ENCODE data around the gene PLA2G6.

The PLA2G6 gene, protein sequence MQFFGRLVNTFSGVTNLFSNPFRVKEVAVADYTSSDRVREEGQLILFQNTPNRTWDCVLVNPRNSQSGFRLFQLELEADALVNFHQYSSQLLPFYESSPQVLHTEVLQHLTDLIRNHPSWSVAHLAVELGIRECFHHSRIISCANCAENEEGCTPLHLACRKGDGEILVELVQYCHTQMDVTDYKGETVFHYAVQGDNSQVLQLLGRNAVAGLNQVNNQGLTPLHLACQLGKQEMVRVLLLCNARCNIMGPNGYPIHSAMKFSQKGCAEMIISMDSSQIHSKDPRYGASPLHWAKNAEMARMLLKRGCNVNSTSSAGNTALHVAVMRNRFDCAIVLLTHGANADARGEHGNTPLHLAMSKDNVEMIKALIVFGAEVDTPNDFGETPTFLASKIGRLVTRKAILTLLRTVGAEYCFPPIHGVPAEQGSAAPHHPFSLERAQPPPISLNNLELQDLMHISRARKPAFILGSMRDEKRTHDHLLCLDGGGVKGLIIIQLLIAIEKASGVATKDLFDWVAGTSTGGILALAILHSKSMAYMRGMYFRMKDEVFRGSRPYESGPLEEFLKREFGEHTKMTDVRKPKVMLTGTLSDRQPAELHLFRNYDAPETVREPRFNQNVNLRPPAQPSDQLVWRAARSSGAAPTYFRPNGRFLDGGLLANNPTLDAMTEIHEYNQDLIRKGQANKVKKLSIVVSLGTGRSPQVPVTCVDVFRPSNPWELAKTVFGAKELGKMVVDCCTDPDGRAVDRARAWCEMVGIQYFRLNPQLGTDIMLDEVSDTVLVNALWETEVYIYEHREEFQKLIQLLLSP

GRCh38 chr22:38181453-38182200 lies at the start of gene PLA2G6:
Gene PLA2G6 (minus strand): TSS chr22:38181830. CDS start chr22:38169426, 12,404 bp downstream.
- DNase-seq (ENCODE audit: low read depth, low spot score), result peak; percentile 95

- DNase-seq (ENCODE audit: low read depth, low spot score), result no peak
Observed at GRCh38 chr22:38230916-38231315, 49.3 kb upstream of the PLA2G6 start.

DNA sequence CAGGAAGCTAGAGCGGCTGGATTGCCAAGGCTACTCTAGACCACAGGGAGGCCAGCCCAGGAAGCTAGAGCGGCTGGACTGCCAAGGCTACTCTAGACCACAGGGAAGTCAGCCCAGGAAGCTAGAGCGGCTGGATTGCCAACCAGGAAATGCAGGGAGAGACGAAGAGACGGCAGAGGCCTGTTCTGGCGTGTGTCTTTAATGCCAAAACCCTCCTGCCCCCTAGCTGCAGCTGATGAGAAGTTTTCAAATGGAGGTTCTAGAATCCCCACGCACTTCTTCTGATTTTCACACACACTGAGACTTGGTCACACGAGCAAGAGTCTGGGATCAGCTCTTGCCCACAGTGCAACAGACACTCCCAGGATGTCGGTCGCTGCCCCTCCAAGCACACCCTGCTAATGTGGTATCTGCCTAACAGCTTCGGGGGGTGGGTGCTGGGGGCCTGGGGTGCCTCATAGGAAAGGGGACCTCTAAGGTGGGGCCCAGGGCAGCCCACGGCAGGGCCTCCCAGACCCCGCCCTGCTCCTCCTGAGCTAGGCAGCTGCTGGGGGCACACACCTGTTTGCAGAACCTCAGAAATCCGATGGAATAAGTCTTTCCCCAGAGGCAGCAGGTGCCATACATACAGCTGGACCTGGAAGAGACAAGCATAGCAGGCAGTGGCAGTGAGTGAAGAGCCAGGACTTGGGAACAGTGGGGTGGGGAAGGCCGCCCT lies 48.6 kb upstream of the PLA2G6 start:
- no peak for DNase-seq (ENCODE audit: low read depth, low spot score)

DNA sequence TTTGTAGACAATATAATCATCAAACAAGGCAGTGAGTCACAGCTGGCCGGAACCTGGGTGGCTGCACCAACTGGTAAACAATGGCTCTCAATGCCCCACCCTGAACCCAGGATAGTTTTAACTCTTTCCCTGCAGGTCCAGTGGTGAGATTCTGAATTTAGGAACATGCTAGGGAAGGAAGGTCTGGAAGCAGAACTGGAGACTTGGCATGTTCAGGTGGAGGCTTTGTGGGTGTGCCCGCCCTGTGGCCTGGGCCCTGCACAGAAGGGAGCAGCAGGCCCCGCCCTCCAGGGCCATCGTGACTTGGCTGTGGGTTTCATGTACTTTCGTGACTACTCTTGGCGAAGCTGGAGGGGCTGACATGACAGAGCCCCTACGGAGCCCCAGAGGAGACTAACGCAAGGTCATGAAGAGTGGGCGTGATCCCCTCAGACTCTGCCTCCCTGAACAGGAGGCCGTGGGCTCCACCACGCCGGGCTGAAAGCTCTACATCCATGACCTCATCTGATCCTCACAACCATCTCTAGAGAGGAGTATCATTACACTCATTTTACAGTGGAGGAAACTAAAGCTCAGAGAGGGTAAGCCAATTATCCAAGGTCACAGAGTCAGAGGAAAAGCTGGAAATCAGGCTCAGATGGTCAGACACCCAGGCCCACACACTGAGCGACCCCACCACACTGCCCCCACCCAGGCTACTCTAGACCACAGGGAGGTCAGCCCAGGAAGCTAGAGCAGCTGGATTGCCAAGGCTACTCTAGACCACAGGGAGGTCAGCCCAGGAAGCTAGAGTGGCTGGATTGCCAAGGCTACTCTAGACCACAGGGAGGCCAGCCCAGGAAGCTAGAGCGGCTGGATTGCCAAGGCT lies 47.5 kb upstream of the PLA2G6 start:
- no peak for DNase-seq (ENCODE audit: low read depth, low spot score)

- no peak for DNase-seq (ENCODE audit: low read depth, low spot score)
Observed at GRCh38 chr22:38228326-38228872, 46.8 kb upstream of the PLA2G6 start.

DNA sequence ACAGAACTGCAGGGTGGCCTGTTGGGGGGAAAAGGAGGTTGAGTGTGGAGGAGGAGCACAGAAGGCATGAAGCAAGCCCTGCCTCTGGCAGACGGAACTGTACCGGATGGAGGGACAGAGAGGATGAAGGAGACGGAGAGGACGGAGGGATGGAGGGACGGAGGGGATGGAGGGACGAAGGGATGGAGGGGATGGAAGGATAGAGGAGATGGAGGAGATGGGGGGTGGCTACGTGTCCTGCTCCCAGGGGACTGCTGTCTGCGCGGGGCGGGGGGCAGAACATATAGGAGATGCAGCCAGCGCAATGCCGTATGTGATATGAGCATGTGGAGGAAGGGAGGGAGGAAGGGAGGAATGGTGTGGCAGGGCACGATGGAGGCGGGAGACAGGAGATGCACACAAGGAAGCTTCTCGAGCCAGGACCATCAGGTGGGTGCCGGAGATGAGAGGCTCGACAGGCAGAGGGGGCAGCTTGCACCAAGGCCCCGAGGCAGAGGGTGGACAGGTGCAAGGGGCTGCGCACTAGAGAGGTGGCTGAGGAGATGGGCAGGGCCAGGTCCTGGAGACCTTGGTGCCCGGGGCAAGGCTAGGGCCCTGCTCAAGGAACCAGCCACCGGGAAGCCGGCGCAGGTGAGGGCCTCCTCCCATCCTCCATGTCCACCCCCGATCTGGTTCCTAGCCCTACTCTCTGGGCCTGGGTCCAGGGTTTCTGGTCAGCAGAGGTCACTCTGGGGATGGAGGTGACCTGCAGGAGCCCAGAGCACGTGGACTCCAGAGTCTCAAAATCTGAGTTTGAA lies 45.4 kb upstream of the PLA2G6 start:
- no peak for DNase-seq (ENCODE audit: low read depth, low spot score)

- no peak for DNase-seq (ENCODE audit: low read depth, low spot score)
Observed at GRCh38 chr22:38223289-38223960, 41.8 kb upstream of the PLA2G6 start.

- no peak for DNase-seq (ENCODE audit: low read depth, low spot score)
Observed at GRCh38 chr22:38222797-38223119, 41.1 kb upstream of the PLA2G6 start.

DNA sequence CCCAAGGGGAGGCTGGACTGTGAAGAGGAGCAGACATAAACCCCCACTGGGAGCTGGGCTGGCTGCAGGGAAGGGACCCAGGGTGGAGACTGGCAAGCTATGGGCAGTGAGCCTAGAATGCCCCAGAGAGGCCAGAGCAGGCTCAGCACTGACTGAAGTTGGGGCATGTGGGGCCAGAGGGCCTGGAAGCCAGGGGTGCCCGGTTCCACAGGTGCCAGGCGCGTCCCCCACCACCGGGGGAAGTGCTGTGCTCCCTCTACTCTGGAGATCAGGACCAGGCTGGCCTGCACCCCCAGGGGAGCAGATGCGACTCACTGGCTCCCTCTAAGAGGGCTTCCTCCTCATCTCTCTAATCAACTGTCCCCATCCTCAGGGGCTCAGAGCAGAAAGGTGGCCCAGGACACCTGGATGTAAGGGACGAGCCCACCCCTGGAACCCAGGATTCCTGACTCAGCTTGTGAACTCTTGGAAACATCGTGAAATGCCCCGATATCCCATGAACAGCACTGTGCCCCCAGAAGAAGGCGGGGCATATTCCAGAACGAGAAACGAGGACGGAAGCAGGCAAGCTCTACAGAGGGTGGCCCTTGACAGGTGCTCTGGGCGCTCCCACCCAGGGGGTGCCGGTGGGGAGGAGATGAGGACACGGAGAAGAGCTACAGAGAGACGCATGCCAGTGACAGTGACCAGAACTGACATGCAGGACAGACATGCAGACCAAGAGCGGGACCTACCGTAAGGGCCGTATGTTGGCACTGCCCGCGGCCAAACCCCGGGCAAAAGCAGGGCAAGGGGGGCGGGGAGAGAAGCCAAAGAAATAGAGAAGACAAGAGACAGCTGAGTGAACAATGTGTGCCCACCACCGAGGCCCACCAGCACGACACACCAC lies 40.5 kb upstream of the PLA2G6 start:
- no peak for DNase-seq (ENCODE audit: low read depth, low spot score)

DNA sequence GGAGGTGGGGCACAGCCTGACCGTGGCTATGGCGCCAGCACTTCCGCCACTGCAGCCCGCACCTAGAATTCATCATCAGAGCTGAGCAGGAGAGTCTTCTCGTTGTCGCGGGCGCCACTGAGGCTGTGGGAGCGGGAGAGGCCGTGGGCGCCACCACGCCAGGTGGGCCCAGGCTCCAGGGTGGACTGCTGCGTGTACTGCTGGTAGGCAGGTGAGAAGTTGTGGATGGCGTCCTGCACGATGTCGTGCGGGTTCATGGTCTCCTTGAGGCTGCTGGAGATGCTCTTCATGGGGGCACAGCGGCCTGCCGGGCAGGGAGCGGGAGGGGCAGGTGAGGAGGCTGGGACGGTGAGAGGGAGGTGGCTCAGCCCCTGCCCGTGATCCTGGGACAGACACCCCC lies 39.8 kb upstream of the PLA2G6 start:
- DNase-seq (ENCODE audit: low read depth, low spot score), result no peak

DNA sequence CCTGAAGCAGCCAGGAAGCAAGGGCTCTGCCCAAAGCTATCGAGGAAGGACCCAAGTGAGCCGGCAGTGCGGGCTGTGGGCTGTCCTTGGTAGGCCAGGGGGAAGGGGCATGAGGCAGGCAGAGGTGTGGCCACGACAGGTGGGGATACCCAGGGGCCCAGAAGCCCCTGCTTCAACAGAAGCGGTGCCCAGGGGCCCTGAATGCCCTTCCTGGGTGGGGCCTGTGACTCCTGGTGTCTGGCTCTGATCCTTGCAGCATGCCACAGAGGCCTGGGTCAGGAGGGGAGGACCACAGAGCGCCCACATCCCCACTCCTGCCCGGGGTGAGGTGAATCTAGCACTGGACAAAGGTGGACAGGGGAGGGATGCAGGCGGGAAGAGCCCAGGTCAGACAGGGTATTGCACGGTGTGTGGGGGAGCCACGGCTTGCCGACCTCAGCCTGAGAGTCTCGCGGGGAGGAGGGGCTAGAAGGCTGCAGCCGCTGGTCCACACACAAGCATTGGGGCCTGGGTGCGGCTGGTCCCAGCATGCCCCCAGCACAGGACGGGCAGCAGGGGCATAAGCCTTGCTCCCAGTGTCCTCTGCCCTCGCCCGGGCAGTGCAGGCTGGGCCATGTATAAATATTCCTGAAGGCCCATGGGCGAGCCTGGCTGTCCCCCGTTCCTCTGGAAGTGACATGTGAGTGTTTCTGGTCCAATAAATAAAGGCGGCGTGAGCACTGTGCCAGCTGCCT lies 39.2 kb upstream of the PLA2G6 start:
- no peak for DNase-seq (ENCODE audit: low read depth, low spot score)

DNA sequence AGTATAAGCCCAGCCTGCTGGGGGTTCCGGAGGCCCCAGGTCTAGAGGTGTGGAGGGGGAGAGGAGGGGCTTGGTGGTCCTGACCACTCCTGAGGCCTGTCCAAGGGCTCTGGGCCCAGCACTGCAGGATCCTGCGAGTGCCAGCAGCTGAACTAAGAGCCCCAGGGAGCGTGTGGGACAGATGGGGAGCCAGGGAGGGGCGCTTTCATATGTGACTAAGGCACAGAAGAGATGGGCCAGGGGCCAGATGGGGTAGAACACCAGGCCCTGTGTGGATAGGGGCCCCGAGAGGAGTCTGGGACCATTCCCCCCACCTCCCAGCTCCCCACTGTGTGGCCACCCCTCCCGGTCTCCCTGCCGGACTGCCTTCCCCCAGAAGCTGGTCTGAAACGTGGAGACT lies 38.5 kb upstream of the PLA2G6 start:
- DNase-seq (ENCODE audit: low read depth, low spot score), result no peak

GRCh38 chr22:38219632-38220031 lies 38.0 kb upstream of the PLA2G6 start:
- DNase-seq (ENCODE audit: low read depth, low spot score), result no peak

DNA sequence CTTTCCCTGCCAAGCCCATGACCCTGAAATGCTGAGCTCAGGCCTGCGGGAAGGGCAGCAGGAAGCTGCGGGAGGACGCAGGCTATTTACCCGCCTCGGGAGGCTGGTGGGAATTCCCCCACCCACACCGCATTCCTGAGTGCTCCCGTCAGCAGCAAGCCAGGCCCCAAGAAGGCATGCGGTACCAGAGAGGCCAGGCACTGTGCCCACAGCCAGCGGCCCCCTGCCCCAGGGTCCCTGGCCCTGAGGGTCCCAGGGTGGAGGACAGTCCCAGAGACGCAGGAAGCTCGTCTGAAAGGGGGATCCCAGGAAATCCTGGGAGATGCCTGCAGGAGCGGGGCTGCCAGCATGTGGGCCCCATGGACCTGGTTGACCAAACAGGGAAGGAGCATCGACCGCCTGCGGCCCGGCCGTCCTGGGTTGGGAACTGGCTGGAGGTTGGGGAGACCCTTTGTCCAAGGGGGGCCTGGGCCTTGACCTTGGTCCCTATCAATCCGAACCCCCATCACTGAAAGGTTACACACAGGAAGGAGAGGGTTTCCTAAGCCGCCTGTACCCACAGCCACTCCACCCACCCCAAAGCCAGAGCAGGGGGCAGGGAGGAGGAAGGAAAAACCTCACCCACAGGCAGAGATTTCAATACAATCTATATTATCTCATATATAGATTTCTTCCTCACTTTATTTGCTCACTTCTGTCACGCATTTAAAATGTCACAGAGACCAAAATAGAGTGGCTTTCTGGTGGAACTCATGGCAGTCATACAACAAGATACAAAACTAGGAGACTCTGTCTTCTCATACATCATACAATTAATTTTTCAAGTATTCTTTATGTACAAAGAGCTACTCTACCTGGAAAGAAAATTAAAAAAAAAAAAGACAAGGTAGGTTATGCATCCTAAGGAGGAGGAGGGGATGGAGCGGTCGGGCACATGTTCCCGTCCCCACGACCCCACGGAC lies 37.3 kb upstream of the PLA2G6 start:
- DNase-seq (ENCODE audit: low read depth, low spot score), result no peak

DNA sequence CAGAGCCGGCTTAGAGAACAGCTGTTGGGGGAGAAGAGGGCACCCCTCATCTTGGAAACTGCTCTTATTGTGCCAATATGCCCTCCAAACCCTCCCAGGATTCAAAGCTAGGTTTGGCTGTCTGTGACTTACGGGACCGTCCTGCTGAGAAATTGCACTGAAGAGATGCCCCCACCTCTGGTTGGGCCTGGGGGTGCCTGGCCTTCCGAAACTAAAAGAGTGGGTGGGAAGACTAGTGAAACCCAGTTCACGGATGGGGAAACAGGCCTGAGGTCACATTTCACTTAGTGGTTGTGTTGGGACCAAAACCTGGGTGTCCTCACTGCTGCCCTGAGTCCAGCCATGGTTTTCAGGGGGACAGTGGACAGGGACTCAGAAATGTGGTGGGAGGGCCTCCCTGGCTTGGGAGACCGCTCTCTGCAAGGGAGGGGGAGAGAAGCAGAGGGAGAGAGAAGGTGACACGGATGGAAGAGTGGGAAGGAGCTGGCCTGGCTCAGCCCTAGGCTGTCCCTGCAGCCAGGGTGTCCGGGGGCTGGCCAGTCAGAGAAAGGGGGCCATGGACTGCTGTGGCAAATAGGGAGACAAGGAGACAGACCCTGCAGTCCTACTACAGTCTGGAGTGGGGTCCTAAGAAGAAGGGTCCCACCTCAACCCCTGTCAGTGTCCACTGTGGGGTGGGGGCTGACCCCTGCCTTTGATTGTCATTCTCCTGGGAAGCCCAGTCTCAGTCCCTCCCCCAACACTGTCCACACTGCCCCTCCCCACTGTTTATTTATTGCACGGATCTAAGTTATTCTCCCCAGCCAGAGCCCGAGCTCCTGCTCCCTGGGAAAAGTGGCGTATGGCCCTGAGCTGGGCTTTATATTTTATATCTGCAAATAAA lies 33.8 kb upstream of the PLA2G6 start:
- no peak for DNase-seq (ENCODE audit: low read depth, low spot score)
